ENCODE measurements around the gene RUNX1. TPM values are rescaled to one million over a fixed set of nuclear protein-coding genes. Genes with fewer than 3 reads are reported as not detected.

RUNX1 gene
- polyA plus RNA-seq, 1 of the 3 experiments (the other 2 are of a cell fraction) = 17.1 TPM

- ChIA-PET POLR2A (no interaction called here), CTCF (interaction anchor here (1.4 kb wide), 1 partner anchor 17 kb away, joined by 3 read pairs; no protein-coding TSS in a partner anchor)
- Histone ChIP-seq H4K20me1 (ENCODE audit: insufficient read depth) (no peaks in the 10 kb centered on the region), H2AFZ (ENCODE audit: low read depth) (no peak overlapping the region), H3K79me2 (ENCODE audit: insufficient read depth) (no peaks in the 10 kb centered on the region), H3K9me3 (no peaks in the 10 kb centered on the region), H3F3A (replicated peaks; ENCODE audit: insufficient read depth) (no peaks in the 10 kb centered on the region), H3K27me3 (ENCODE audit: insufficient read depth) (no peaks in the 10 kb centered on the region), H3K4me3 (ENCODE audit: low read depth in 2 of 2, low read length in 1 of 2) (no peak overlapping the region), H3K9me2 (no peaks in the 10 kb centered on the region), H3K4me2 (no peak overlapping the region), H3K4me1 (ENCODE audit: control insufficient read depth in 1 of 2, insufficient read depth in 2 of 2, low read depth in 1 of 2, low read length in 1 of 2) (no peaks in the 10 kb centered on the region), H3K9ac (no peak overlapping the region), H3K36me3 (replicated peaks in 1 of 2; ENCODE audit: control insufficient read depth in 1 of 2, insufficient read depth in 2 of 2, low read length in 1 of 2) (no peaks in the 10 kb centered on the region), H3K27ac (ENCODE audit: low read depth in 2 of 2, low read length in 1 of 2) (no peak overlapping the region)
- 73% methylated on average over 1 of the region's 1 CpG for WGBS (ENCODE audit: low lambda C conversion rate)
- TF ChIP-seq SIN3A (IDR thresholded peaks at IDR 0.05; ENCODE audit: borderline replicate concordance, low read depth, low read length) (no peak), CTCF (IDR thresholded peaks at IDR 0.05) (peak; percentile 9; the same call in 1 of the 2 replicates)
- no peak for DNase-seq
Observed at GRCh38 chr21:34762786-34763185, 286.3 kb downstream of the RUNX1 start.

- Histone ChIP-seq H3K4me3 (ENCODE audit: low read depth in 2 of 2, low read length in 1 of 2) (no peak overlapping the region), H3K27me3 (ENCODE audit: insufficient read depth) (no peaks in the 10 kb centered on the region), H3F3A (replicated peaks; ENCODE audit: insufficient read depth) (no peaks in the 10 kb centered on the region), H3K27ac (ENCODE audit: low read depth in 2 of 2, low read length in 1 of 2) (no peak overlapping the region), H4K20me1 (ENCODE audit: insufficient read depth) (no peaks in the 10 kb centered on the region), H3K4me2 (no peak overlapping the region), H3K4me1 (ENCODE audit: control insufficient read depth in 1 of 2, insufficient read depth in 2 of 2, low read depth in 1 of 2, low read length in 1 of 2) (no peaks in the 10 kb centered on the region), H3K79me2 (ENCODE audit: insufficient read depth) (no peaks in the 10 kb centered on the region), H3K36me3 (replicated peaks in 1 of 2; ENCODE audit: control insufficient read depth in 1 of 2, insufficient read depth in 2 of 2, low read length in 1 of 2) (no peaks in the 10 kb centered on the region), H3K9me3 (no peaks in the 10 kb centered on the region), H3K9me2 (no peaks in the 10 kb centered on the region), H2AFZ (ENCODE audit: low read depth) (no peak overlapping the region), H3K9ac (no peak overlapping the region)
- CTCF ChIA-PET = interaction anchor here (1.1 to 1.5 kb wide), 3 partner anchors 10 to 17 kb away, joined by 3 to 8 read pairs (median 3); no protein-coding TSS in a partner anchor
- 82% methylated on average over 2 of the region's 2 CpGs for WGBS (ENCODE audit: low lambda C conversion rate)
- TF ChIP-seq POLR2AphosphoS5 (IDR thresholded peaks at IDR 0.05; ENCODE audit: low read depth, low read length) (no peak), JUND (IDR thresholded peaks at IDR 0.05) (no peak), TEAD4 (IDR thresholded peaks at IDR 0.05; ENCODE audit: borderline replicate concordance, insufficient read depth) (no peak), SIN3A (IDR thresholded peaks at IDR 0.05; ENCODE audit: borderline replicate concordance, low read depth, low read length) (no peak), FOSL2 (IDR thresholded peaks at IDR 0.05; ENCODE audit: borderline replicate concordance, low read depth) (no peak), RFX5 (IDR thresholded peaks at IDR 0.05; ENCODE audit: low read length) (no peak), RAD21 (IDR thresholded peaks at IDR 0.05; ENCODE audit: low read length) (no peak), ZBTB33 (IDR thresholded peaks at IDR 0.05; ENCODE audit: borderline replicate concordance, low read depth) (no peak), IRF3 (IDR thresholded peaks at IDR 0.05; ENCODE audit: low read depth, low read length) (no peak), FOXM1 (IDR thresholded peaks at IDR 0.05; ENCODE audit: low read depth) (no peak), PBX3 (IDR thresholded peaks at IDR 0.05) (no peak)
- no peak for DNase-seq
- POLR2A ChIA-PET = no interaction called here
Observed at GRCh38 chr21:34761758-34762330, 287.3 kb downstream of the RUNX1 start.
